Motor neuron (in vitro differentiated cells): Measurements from ENCODE around the gene BRAT1. TPM values are rescaled to one million over a fixed set of nuclear protein-coding genes. Genes with fewer than 3 reads are reported as not detected.

Experiments used
- ATAC-seq, 8 experiments: fragments of 200-7000 bp; cut with Tn5 transposase; replicated peaks in 6 of 8; 2 replicates each; pipeline ENCODE4 v1.8.0; 2021; ENCODE audit warnings: mild to moderate bottlenecking in 8 of 8, moderate library complexity in 8 of 8
- H3K27ac ChIP-seq, 2 donors: fragments of 250-450 bp; sonication (Bioruptor Pico); 2 replicates each; pipeline ENCODE4 v1.9.0; 2021; ENCODE audit warnings: antibody characterized with exemption in 2 of 2, mild to moderate bottlenecking in 2 of 2, moderate library complexity in 1 of 2
- H3K4me1 ChIP-seq, 2 donors: fragments of 250-450 bp; sonication (Bioruptor Pico); replicated peaks in 1 of 2; 2 replicates each; pipeline ENCODE4 v1.6.1; 2021; ENCODE audit warnings: antibody characterized with exemption in 2 of 2, mild to moderate bottlenecking in 2 of 2, moderate library complexity in 1 of 2
- H3K4me3 ChIP-seq, 5 donors: fragments of 250-450 bp; sonication (Bioruptor Pico); 2 replicates each; pipeline ENCODE4 v1.9.0; 2021; ENCODE audit warnings: antibody characterized with exemption in 5 of 5, mild to moderate bottlenecking in 5 of 5, moderate library complexity in 4 of 5
- WGBS, 10 experiments: fragments of 450-650 bp; shearing (Covaris generic); methylation state at CpG; one replicate each; pipeline ENCODE4 v1.0.0; 2022; 5-methylcytosine and 5-hydroxymethylcytosine counted together
- in situ Hi-C, 9 experiments: fragments of 400-800 bp; cut with MboI; loops; one replicate each; pipeline ENCODE4 v1.15.0; 2021; ENCODE audit warnings: low sequenced_read_pairs in 9 of 9, low pct_unique_long_range_greater_than_20kb in 2 of 9; ENCODE audit not compliant: unreplicated experiment in 9 of 9
- total RNA-seq, 8 experiments: library from RNA; unstranded; fragments of 300-600 nt; gene quantifications; 2 replicates each; pipeline versions ENCODE4 v1.2.3 to v1.2.4, GENCODE V29; 2022

The BRAT1 gene
- total RNA-seq, 8 experiments from 2014 or later, result 11.9 to 25.9 (median 19.6) TPM

- in situ Hi-C loops, result no loop called here
- no peak overlapping the region for H3K27ac ChIP-seq
- peak overlapping the region in 3 of 5 donors; percentile 38 to 46 (median 43) for H3K4me3 ChIP-seq
- no peak for ATAC-seq
- peaks cover 26 to 52% of the 10 kb centered on the region in 2 donors for H3K4me1 ChIP-seq
- 0 to 20% methylated on average over 1 of the region's 41 CpGs; no CpG with 5 or more reads in 8 of the 10 experiments for WGBS, 10 experiments
Measured at GRCh38 chr7:2518737-2519118, 36.6 kb downstream of the BRAT1 start.

GRCh38 chr7:2517678-2518507, 37.4 kb downstream of the BRAT1 start:
- Histone ChIP-seq H3K27ac (no peak overlapping the region), H3K4me3 (no peak overlapping the region), H3K4me1 (peaks cover 18 to 43% of the 10 kb centered on the region in 2 donors)
- in situ Hi-C loops, result no loop called here
- ATAC-seq, result no peak
- WGBS, 10 experiments, result 33 to 100% (median 55%) methylated on average over 1 to 4 of the region's 18 CpGs; no CpG with 5 or more reads in 5 of the 10 experiments

- Histone ChIP-seq H3K4me1 (peaks cover 20 to 41% of the 10 kb centered on the region in 2 donors), H3K4me3 (no peak overlapping the region), H3K27ac (no peak overlapping the region)
- WGBS, 10 experiments, result 40 to 83% methylated on average over 1 to 2 of the region's 8 CpGs; no CpG with 5 or more reads in 8 of the 10 experiments
- no peak for ATAC-seq
- in situ Hi-C loops, result no loop called here
Measured at GRCh38 chr7:2517026-2517425, 38.3 kb downstream of the BRAT1 start.

GRCh38 chr7:2516194-2516555, 39.1 kb downstream of the BRAT1 start:
- Histone ChIP-seq H3K4me3 (no peak overlapping the region), H3K4me1 (peaks cover 22 to 44% of the 10 kb centered on the region in 2 donors), H3K27ac (no peak overlapping the region)
- in situ Hi-C loops, result no loop called here
- WGBS, 10 experiments, result 10 to 100% (median 52%) methylated on average over 2 to 4 of the region's 8 CpGs; no CpG with 5 or more reads in 6 of the 10 experiments
- no peak for ATAC-seq

- Histone ChIP-seq H3K4me1 (peaks cover 26 to 48% of the 10 kb centered on the region in 2 donors), H3K4me3 (no peak overlapping the region), H3K27ac (no peak overlapping the region)
- in situ Hi-C loops, result no loop called here
- WGBS, 10 experiments, result 0 to 100% (median 93%) methylated on average over 1 to 3 of the region's 15 CpGs; no CpG with 5 or more reads in 7 of the 10 experiments
- no peak for ATAC-seq
Measured at GRCh38 chr7:2515424-2516193, 39.7 kb downstream of the BRAT1 start.

GRCh38 chr7:2514473-2515423, 40.6 kb downstream of the BRAT1 start:
- Histone ChIP-seq H3K4me1 (peaks cover 26 to 49% of the 10 kb centered on the region in 2 donors), H3K27ac (no peak overlapping the region), H3K4me3 (no peak overlapping the region)
- no peak for ATAC-seq
- WGBS, 10 experiments, result 60 to 100% (median 74%) methylated on average over 2 to 9 of the region's 9 CpGs
- in situ Hi-C loops, result no loop called here

DNA sequence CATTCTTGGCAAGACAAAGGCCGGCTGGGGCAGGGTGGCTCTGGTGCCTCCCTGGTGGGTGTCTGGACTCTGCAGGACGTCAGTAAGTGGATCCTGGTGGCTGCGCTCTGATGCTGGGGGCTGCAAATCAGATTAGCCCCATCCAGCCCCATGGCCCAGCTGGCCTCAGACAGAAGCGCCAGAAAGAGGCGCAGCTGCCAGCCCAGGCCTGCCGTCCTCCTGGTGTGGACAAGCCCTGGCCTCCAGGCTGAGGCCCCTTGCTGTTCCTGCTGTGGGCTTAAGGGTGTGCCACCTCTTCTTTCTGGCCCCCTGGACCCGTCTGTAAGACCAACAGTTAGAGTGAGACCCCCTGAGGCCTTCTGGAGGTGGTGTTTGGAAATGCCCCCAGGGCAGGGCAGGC, 41.6 kb downstream of the BRAT1 start:
- ATAC-seq, result no peak
- Histone ChIP-seq H3K27ac (no peak overlapping the region), H3K4me3 (no peak overlapping the region), H3K4me1 (peaks cover 33 to 55% of the 10 kb centered on the region in 2 donors)
- in situ Hi-C loops, result no loop called here
- WGBS, 10 experiments, result 52 to 100% (median 70%) methylated on average over 1 to 2 of the region's 7 CpGs; no CpG with 5 or more reads in 6 of the 10 experiments

- in situ Hi-C loops, result no loop called here
- no peak for ATAC-seq
- Histone ChIP-seq H3K4me3 (no peak overlapping the region), H3K27ac (no peak overlapping the region), H3K4me1 (peaks cover 31 to 50% of the 10 kb centered on the region in 2 donors)
- 80 to 100% (median 80%) methylated on average over 1 of the region's 3 CpGs; no CpG with 5 or more reads in 7 of the 10 experiments for WGBS, 10 experiments
Measured at GRCh38 chr7:2512713-2513112, 42.6 kb downstream of the BRAT1 start.

GRCh38 chr7:2512179-2512661, 43.1 kb downstream of the BRAT1 start:
- no peak overlapping the region for H3K4me3 ChIP-seq
- peak in 3 of 8 experiments; percentile 13 to 38 (median 23) for ATAC-seq
- in situ Hi-C loops, result no loop called here
- peaks cover 31 to 45% of the 10 kb centered on the region in 2 donors for H3K4me1 ChIP-seq
- H3K27ac ChIP-seq, result no peak overlapping the region
- 29 to 81% (median 53%) methylated on average over 1 to 6 of the region's 12 CpGs; no CpG with 5 or more reads in 6 of the 10 experiments for WGBS, 10 experiments

DNA sequence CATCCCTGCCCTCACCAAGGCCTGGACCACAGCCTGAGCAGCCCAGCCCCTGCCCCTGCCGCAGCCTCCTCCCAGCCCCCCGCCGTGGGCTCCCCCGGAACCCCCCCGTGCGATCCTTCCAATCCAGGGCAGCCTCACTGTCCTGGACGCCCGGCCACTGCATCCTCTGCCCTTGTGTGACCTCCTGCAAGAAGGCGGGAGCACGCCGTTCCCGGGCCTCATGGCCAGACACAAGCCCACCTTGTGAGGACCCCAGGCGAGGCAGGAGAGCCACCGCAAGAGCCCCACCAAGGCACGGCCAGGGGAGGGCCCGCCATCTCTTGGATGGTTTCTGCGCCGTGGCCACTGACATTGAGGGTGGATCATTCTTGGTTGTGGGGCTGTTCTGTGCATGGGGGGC, 43.6 kb downstream of the BRAT1 start:
- ATAC-seq, result no peak
- in situ Hi-C loops, result no loop called here
- Histone ChIP-seq H3K4me3 (no peak overlapping the region), H3K27ac (no peak overlapping the region), H3K4me1 (peaks cover 31 to 41% of the 10 kb centered on the region in 2 donors)
- 69 to 100% (median 80%) methylated on average over 1 to 7 of the region's 18 CpGs; no CpG with 5 or more reads in 6 of the 10 experiments for WGBS, 10 experiments

DNA sequence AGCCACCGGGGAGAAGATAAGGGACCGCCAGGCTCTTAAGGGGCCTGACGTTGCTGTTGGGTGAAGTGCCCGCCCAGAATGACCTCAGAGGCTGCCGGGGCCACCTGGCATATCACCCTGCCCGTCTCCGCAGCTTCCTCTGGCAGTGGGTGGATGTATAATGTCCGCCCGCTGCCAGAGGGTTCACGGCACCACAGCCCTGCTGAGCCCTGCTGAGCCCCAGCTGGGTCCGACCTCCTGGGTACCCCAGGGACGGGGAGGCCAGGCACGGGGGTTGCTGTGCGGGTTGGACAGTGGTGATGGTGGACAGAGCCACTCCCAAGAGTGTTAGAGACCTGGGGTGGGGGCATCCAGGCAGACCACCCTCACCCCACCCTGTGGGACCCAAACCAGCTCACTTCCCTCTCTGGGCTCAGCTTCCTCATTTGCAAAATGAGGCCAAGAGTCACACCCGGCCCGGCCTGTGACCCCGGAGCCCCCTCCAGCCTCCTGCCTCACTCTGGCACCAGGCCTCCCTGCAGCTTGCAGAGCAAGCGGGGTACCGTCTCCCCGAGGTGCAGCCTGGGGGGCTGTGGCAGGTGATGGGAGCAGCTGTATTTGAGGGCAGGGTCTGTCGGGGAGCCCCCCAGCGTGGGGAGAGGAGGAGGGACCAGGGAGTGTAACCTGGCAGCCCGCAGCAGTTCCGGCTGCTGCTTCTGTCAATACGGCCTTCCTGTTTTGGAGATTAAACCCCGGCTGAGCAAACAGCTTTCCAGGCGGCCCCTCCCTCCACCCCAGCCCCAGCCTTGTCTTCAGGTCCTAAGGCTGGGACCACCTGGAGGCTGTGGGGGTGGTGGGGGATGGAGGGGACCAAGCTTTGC, 44.2 kb downstream of the BRAT1 start:
- 37 to 100% (median 64%) methylated on average over 1 to 6 of the region's 27 CpGs; no CpG with 5 or more reads in 6 of the 10 experiments for WGBS, 10 experiments
- no peak overlapping the region for H3K4me3 ChIP-seq
- in situ Hi-C loops, result no loop called here
- ATAC-seq, result peak in 2 of 8 experiments; percentile 14 to 24
- peaks cover 31 to 35% of the 10 kb centered on the region in 2 donors for H3K4me1 ChIP-seq
- H3K27ac ChIP-seq, result no peak overlapping the region
